ENCODE data around the gene ARF4.
"Not testable (repeated sequence)": the region's sequence is repeated elsewhere in the genome, so short reads cannot be mapped to it uniquely, and the experiment has no call there.

Gene ARF4

GRCh38 chr3:57597127-57597923 is at the start of gene ARF4:
ARF4 (minus strand) TSS chr3:57597344; CDS start chr3:57597140, 204 bp downstream.
- peak; percentile 100 for DNase-seq (ENCODE audit: low read depth, low spot score)

DNA sequence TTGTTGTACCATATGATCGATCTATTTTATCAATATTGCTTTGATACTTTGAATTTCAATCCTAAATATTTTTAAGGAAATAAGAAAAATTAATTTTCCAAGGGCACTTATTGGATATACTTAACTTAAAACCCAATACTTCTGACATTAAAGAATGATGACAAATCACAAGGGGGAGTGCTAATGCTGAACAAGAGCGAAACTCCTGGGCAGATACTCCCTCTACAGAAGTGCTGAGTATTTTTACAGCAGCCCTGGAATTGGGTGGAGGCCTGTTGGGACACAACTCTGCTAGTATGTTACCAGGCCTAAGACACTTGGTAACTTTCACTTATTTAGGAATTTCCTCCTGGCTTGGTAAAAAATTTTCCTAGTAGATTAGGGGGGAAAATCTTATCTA is 49.6 kb upstream of the ARF4 start:
- DNase-seq (ENCODE audit: low read depth, low spot score), result peak; percentile 47

GRCh38 chr3:57644740-57645139 is 47.6 kb upstream of the ARF4 start:
- no peak for DNase-seq (ENCODE audit: low read depth, low spot score)

- DNase-seq (ENCODE audit: low read depth, low spot score), result no peak
Observed at GRCh38 chr3:57637391-57637790, 40.2 kb upstream of the ARF4 start.

GRCh38 chr3:57634259-57634658 is 37.1 kb upstream of the ARF4 start:
- not testable (repeated sequence) for DNase-seq (ENCODE audit: low read depth, low spot score)

DNA sequence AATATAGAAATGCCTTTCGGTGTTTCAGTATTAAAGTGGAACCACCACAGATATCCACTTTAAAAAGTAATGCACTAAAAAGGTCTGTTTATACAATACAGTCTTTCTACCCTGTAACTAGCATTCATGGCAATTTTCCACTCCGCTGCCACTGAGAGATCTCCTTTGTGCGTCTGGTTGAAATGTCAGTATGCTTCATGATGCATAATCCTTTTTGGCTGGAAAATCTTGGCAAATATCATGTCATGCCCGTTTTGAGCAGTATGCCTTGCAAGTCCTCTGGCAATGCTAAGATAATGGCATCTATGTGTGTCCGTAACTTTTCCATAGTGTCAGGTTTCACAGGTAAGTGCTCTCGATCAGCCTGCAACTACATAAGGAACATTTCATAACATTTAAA is 30.8 kb upstream of the ARF4 start:
- peak; percentile 78 for DNase-seq (ENCODE audit: low read depth, low spot score)

DNA sequence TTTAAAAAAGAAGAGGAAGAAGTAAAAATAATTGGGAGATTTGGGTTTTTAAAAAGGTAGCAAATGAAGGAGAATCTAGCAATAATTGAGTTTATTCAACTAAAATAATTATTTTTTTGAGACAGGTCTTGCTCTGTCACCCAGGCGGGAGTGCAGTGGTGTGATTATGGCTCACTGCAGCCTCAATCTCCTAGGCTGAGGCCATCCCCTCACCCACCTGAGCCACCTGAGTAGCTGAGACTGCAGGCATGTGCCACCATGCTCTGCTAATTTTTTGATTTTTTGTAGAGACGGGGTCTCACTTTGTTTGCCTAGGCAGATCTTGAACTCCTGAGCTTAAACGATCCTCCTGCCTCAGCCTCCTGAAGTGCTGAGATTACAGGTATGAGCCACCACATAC is 27.7 kb upstream of the ARF4 start:
- DNase-seq (ENCODE audit: low read depth, low spot score), result no peak

DNA sequence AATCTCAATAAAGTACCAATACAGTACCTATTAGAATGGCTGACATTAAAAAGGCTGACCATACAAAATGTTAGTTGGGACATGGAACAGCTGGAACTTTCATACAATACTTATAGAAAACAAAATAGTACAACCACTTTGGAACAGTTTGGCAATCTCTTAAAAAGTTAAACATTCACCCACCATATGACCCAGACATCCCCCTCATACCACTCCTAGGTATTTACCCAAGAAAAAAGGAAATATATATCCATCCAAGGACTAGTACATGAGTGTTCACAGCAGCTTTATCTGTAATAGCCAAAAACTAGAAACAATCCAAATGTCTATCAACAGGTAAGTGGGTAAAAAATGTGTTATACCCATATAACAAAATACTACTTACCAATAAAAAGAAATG is 25.2 kb upstream of the ARF4 start:
- no peak for DNase-seq (ENCODE audit: low read depth, low spot score)

DNA sequence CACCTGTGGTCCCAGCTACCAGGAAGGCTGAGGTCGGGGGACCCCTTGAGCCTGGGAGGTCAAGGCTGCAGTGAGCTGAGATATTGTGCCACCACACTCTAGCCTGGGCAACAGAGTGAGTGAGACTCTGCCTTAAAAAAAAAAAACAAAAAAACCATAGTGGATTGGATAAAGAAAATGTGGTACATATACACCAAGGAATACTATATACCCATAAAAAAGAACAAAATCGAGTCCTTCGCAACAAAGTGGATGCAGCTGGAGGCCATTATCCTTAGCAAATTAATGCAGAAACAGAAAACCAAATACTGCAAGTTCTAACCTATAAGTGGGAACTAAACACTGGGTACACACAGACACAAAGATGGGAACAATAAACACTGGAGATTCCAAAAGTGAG is 20.6 kb upstream of the ARF4 start:
- DNase-seq (ENCODE audit: low read depth, low spot score), result no peak

GRCh38 chr3:57616233-57616632 is 19.1 kb upstream of the ARF4 start:
- no peak for DNase-seq (ENCODE audit: low read depth, low spot score)

DNA sequence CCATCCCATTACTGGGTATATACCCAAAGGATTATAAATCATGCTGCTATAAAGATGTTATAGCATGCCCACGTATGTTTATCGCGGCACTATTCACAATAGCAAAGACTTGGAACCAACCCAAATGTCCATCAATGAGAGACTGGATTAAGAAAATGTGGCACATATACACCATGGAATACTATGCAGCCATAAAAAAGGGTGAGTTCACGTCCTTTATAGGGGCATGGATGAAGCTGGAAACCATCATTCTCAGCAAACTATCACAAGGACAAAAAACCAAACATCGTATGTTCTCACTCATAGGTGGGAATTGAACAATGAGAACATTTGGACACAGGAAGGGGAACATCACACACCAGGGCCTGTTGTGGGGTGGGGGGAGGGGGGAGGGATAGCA is 14.7 kb upstream of the ARF4 start:
- not testable (repeated sequence) for DNase-seq (ENCODE audit: low read depth, low spot score)

DNA sequence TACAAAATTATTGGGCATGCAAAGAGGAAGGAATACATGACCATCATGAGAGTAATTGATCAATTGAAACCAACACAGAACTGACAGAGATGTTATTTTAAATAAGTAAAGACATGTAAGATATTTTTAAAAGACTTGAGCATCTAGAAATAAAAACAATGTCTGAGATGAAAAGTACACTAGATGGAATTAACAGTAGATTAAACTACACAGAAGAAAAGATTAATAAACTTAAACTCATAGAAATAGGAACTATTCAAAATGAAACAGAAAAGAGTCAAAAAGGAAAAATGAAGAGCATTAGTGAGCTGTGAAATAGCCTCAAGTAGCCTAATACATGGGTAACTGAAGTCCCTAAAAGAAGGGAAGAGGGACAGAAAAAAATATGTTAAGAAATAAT is 8.5 kb upstream of the ARF4 start:
- DNase-seq (ENCODE audit: low read depth, low spot score), result no peak

DNA sequence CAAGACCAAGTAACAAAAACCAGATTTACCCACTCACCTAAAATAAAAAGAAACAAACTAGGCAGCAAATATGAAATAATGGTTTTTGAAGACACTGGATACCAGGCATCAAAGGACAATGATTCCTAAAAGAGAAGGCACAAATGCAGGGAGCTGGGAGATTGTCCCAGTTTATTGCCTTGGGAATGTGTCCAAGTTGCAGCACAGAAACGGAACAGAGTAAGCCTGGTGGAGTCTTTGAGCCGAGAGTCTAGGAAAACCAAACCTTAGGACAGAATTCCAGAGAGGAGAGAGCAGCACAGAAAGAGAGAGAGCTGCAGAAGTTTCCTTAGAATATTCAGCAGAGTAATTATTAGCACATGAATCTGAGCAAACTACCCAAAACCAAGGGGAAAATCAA is 7.8 kb upstream of the ARF4 start:
- DNase-seq (ENCODE audit: low read depth, low spot score), result no peak

DNA sequence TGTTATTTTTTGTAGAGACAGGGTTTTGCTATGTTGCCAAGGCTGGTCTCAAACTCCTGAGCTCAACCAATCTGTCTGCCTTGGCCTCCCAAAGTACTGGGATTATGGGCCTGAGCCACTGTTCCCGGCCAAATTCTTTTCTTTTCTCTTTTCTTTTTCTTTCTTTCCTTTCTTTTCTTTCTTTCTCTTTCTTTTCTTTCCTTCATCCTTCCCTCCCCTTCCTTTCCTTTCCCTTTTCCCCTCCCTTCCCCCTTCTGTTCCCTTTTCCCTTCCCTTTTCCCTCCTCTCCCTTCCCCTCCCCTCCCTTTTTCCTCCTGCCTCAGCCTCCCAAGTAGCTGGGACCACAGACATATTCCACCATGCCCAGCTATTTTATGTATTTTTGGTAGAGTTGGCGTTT is 3.1 kb upstream of the ARF4 start:
- no peak for DNase-seq (ENCODE audit: low read depth, low spot score)

DNA sequence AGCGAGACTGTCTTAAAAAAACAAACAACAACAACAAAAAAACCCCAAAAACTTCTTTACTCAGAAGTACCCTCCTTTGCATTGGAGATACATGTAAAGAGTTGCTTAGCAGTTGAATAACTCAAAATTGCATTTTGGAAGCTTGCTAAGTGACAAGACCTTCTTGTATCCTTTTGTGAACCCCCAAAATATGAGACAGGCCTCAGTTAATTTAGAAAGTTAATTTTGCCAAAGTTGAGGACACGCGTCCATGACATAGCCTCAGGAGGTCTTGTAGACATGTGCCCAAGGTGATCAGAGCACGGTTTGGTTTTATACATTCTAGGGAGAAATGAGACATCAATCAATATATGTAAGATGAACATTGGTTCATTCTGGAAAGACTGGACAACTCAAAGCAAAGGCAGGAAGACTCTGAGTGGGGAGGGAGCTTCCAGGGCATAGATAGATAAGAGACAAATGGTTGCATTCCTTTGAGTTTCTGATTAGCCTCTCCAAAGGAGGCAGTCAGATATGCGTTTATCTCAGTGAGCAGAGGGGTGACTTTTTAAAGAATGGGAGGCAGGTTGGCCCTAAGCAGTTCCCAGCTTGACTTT is 1.7 kb upstream of the ARF4 start:
- no peak for DNase-seq (ENCODE audit: low read depth, low spot score)

- peak; percentile 96 for DNase-seq (ENCODE audit: low read depth, low spot score)
Observed at GRCh38 chr3:57596495-57597126, 533 bp downstream of the ARF4 start.

GRCh38 chr3:57594576-57594975 is 2.6 kb downstream of the ARF4 start:
- DNase-seq (ENCODE audit: low read depth, low spot score), result no peak

- DNase-seq (ENCODE audit: low read depth, low spot score), result no peak
Observed at GRCh38 chr3:57594144-57594543, 3.0 kb downstream of the ARF4 start.

DNA sequence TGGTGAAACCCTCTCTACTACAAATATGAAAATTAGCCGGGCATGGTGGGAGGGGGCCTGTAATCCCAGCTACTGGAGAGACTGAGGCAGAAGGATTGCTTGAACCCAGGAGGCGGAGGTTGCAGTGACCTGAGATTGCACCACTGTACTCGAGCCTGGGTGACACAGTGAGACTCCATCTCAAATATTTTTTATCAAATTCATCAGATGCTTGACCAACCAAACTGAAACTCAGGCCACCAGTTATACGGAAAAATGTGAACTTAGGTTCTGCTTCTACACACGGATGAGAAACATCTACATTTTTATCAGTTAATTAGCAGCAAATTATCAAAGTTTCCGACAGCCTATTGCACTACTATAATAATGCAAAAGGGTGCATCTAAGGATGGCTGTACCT is 4.8 kb downstream of the ARF4 start:
- DNase-seq (ENCODE audit: low read depth, low spot score), result no peak

DNA sequence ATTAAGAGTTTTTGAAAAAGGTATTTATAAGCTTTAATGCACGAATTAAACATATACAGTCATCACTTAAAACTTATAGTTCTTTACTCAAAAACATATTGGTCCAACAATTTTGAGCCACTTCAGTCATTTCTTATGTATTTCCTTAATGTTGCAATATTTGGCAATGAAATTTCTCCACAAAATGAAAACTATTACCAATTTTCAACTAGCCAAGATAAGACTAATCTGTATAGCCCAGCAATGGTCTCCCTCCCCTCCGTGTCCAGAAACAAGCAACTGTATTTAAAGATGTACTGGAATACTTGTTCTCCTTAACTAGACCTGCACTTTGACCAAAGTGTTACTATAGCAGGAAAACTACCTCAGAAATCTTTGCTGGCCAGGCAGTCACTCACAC is 9.2 kb downstream of the ARF4 start:
- DNase-seq (ENCODE audit: low read depth, low spot score), result no peak

DNA sequence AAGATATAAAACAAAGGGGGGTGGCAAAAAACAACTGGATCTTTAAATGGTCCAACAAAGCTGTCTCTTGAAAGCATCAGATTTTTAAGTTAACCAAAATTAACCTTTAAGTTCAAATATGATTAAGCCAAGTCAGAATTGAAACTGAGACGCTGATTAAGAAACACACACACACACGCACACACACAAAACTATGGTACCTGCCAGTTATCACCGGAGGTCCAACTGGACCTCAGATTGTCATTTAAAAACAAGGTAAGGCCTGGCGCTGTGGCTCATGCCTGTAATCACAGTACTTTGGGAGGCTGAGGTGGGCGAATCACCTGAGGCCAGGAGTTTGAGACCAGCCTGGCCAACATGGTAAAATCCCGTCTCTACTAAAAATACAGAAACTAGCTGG is 10.4 kb downstream of the ARF4 start:
- no peak for DNase-seq (ENCODE audit: low read depth, low spot score)

DNA sequence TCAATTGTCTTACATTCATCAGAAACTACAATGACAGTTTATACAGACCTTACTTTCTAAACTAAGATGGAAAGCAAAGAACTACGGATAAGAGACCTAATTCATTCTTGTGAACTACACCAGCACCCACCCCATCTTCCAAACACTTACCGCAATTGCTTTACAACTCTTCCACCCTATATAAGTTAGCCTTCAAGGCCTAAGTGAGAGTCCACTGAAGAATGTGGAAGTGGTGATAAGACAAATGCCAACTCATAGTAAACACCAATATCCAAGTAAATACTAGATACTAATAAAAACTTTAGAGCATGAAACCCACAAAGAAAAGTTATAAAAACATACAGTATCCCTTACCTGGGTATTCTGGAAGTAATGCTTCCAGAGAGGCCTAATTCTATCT is 13.6 kb downstream of the ARF4 start:
- DNase-seq (ENCODE audit: low read depth, low spot score), result no peak
